Prostate gland (tissue), 2 donors: ENCODE results near the gene DACT2. TPM values are rescaled to one million over a fixed set of nuclear protein-coding genes. Genes with fewer than 3 reads are reported as not detected.

ENCODE experiments used
- DNase-seq: peaks from one replicate; pipeline ENCODE4 v3.0.0-alpha.2; 2019; ENCODE audit warnings: low spot score
- H3K27ac ChIP-seq, 2 donors: fragments of 200-600 bp; sonication (generic); 2 replicates each; pipeline ENCODE4 v1.5.1; 2017 to 2019
- H3K27me3 ChIP-seq: fragments of 200-600 bp; sonication (generic); replicated peaks from 2 replicates; pipeline ENCODE4 v1.5.1; 2019; ENCODE audit not compliant: insufficient read depth
- H3K36me3 ChIP-seq, 2 donors: fragments of 200-600 bp; sonication (generic); 1 replicate in 1 of 2; 2 replicates in 1 of 2; pipeline versions ENCODE4 v1.5.1 to v1.8.1; 2017 to 2019
- H3K4me1 ChIP-seq: fragments of 200-600 bp; sonication (generic); replicated peaks from 2 replicates; pipeline ENCODE4 v1.5.1; 2019
- H3K4me3 ChIP-seq, 2 donors: fragments of 200-600 bp; sonication (generic); 2 replicates each; pipeline ENCODE4 v1.5.1; 2017 to 2019
- H3K9me3 ChIP-seq: fragments of 200-600 bp; sonication (generic); 2 replicates; pipeline ENCODE4 v1.5.1; 2017
- CTCF ChIP-seq, 4 experiments: fragments of 200-600 bp in 2 of 4; fragments of 450-650 bp in 2 of 4; sonication (generic) in 2 of 4; IDR thresholded peaks; 1 replicate in 3 of 4; 2 replicates in 1 of 4; pipeline ENCODE4 v1.5.1; 2016 to 2019; ENCODE audit warnings: antibody characterized with exemption in 4 of 4, mild to moderate bottlenecking in 2 of 4, moderate library complexity in 2 of 4
- POLR2A ChIP-seq: fragments of 450-650 bp; IDR thresholded peaks from one replicate; pipeline ENCODE4 v1.6.1; 2016; ENCODE audit warnings: antibody characterized with exemption, mild to moderate bottlenecking
- POLR2AphosphoS5 ChIP-seq: sonication (generic); formaldehyde crosslinking; IDR thresholded peaks from one replicate; pipeline ENCODE4 v1.6.1; 2017; ENCODE audit warnings: antibody characterized with exemption
- WGBS: methylation state at CpG from one replicate; pipeline ENCODE4 v1.1.5; 2018; 5-methylcytosine and 5-hydroxymethylcytosine counted together
- intact Hi-C: fragments of 100-400 bp; cut with DNase I; formaldehyde crosslinking; loops from one replicate; pipeline ENCODE4 v1.14.2; 2022
- total RNA-seq, 2 donors: library from RNA; depleted of rRNA; stranded (reverse); fragments of >200 nt; gene quantifications; one replicate each; pipeline ENCODE4 v1.1.0, GENCODE V29; 2016

Gene DACT2
- total RNA-seq, 2 donors from 2014 or later = 22.1 to 28.1 TPM

- DNase-seq = no peak
- no peaks in the 10 kb centered on the region for H3K9me3 ChIP-seq
- no peak overlapping the region for H3K4me3 ChIP-seq
- intact Hi-C loops = no loop called here
- no peaks in the 10 kb centered on the region for H3K27me3 ChIP-seq
- H3K4me1 ChIP-seq = no peaks in the 10 kb centered on the region
- H3K27ac ChIP-seq = no peak overlapping the region
- 90% methylated on average over 4 of the region's 4 CpGs for WGBS
- no peaks in the 10 kb centered on the region for H3K36me3 ChIP-seq
- TF ChIP-seq POLR2AphosphoS5 = no peak
- no peak for TF ChIP-seq POLR2A
- TF ChIP-seq CTCF (IDR thresholded peaks at IDR 0.05) = no peak
Measured at GRCh38 chr6:168328086-168328485, 8.5 kb upstream of the DACT2 start.

- H3K4me1 ChIP-seq = no peaks in the 10 kb centered on the region
- H3K9me3 ChIP-seq = no peaks in the 10 kb centered on the region
- no peak overlapping the region for H3K4me3 ChIP-seq
- no peak overlapping the region for H3K27ac ChIP-seq
- intact Hi-C loops = no loop called here
- no peak for TF ChIP-seq POLR2A
- no peak for TF ChIP-seq CTCF (IDR thresholded peaks at IDR 0.05)
- no peak for TF ChIP-seq POLR2AphosphoS5
- no peaks in the 10 kb centered on the region for H3K36me3 ChIP-seq
- no peaks in the 10 kb centered on the region for H3K27me3 ChIP-seq
- 46% methylated on average over 12 of the region's 12 CpGs for WGBS
- no peak for DNase-seq
Measured at GRCh38 chr6:168326294-168327261, 7.0 kb upstream of the DACT2 start.

- Histone ChIP-seq H3K36me3 (no peaks in the 10 kb centered on the region), H3K9me3 (no peaks in the 10 kb centered on the region), H3K4me1 (no peaks in the 10 kb centered on the region), H3K27ac (peak overlapping the region; percentile 8 to 60), H3K4me3 (no peak overlapping the region), H3K27me3 (no peaks in the 10 kb centered on the region)
- 16% methylated on average over 2 of the region's 2 CpGs for WGBS
- peak; percentile 81 for DNase-seq
- intact Hi-C loops = no loop called here
- TF ChIP-seq POLR2A (no peak), POLR2AphosphoS5 (peak; percentile 94), CTCF (IDR thresholded peaks at IDR 0.05) (no peak)
Measured at GRCh38 chr6:168322966-168323365, 3.4 kb upstream of the DACT2 start.

- H3K9me3 ChIP-seq = no peaks in the 10 kb centered on the region
- intact Hi-C loops = no loop called here
- no peak for DNase-seq
- H3K36me3 ChIP-seq = no peaks in the 10 kb centered on the region
- H3K4me1 ChIP-seq = no peaks in the 10 kb centered on the region
- no peak overlapping the region for H3K27ac ChIP-seq
- WGBS = 93% methylated on average over 9 of the region's 9 CpGs
- H3K4me3 ChIP-seq = no peak overlapping the region
- H3K27me3 ChIP-seq = no peaks in the 10 kb centered on the region
- TF ChIP-seq POLR2A = no peak
- no peak for TF ChIP-seq CTCF (IDR thresholded peaks at IDR 0.05)
- no peak for TF ChIP-seq POLR2AphosphoS5
Measured at GRCh38 chr6:168320634-168321033, 1.1 kb upstream of the DACT2 start.
